ENCODE measurements around the gene OR5B21.

- TF ChIP-seq TOX (CRISPR knock-in tag; IDR thresholded peaks at IDR 0.05; ENCODE audit: borderline replicate concordance) (no peak), TCF4 (CRISPR knock-in tag; IDR thresholded peaks at IDR 0.05; ENCODE audit: borderline replicate concordance) (no peak)
- TF ChIP-seq, protein P1, sequence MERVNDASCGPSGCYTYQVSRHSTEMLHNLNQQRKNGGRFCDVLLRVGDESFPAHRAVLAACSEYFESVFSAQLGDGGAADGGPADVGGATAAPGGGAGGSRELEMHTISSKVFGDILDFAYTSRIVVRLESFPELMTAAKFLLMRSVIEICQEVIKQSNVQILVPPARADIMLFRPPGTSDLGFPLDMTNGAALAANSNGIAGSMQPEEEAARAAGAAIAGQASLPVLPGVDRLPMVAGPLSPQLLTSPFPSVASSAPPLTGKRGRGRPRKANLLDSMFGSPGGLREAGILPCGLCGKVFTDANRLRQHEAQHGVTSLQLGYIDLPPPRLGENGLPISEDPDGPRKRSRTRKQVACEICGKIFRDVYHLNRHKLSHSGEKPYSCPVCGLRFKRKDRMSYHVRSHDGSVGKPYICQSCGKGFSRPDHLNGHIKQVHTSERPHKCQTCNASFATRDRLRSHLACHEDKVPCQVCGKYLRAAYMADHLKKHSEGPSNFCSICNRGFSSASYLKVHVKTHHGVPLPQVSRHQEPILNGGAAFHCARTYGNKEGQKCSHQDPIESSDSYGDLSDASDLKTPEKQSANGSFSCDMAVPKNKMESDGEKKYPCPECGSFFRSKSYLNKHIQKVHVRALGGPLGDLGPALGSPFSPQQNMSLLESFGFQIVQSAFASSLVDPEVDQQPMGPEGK (CRISPR knock-in tag; IDR thresholded peaks at IDR 0.05; ENCODE audit: borderline replicate concordance) = no peak
- TF ChIP-seq, protein P2, sequence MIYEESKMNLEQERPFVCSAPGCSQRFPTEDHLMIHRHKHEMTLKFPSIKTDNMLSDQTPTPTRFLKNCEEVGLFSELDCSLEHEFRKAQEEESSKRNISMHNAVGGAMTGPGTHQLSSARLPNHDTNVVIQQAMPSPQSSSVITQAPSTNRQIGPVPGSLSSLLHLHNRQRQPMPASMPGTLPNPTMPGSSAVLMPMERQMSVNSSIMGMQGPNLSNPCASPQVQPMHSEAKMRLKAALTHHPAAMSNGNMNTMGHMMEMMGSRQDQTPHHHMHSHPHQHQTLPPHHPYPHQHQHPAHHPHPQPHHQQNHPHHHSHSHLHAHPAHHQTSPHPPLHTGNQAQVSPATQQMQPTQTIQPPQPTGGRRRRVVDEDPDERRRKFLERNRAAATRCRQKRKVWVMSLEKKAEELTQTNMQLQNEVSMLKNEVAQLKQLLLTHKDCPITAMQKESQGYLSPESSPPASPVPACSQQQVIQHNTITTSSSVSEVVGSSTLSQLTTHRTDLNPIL (CRISPR knock-in tag; IDR thresholded peaks at IDR 0.05; ENCODE audit: low read depth) = no peak
These were observed 22.3 kb upstream of the OR5B21 start for GRCh38 chr11:58530236-58530635.
